ENCODE results near the gene METRNL. TPM values are rescaled to one million over a fixed set of nuclear protein-coding genes. Genes with fewer than 3 reads are reported as not detected.
A peak's percentile ranks its signal among the peaks of the same experiment; 100 is the strongest.
"Not testable (repeated sequence)": the region's sequence is repeated elsewhere in the genome, so short reads cannot be mapped to it uniquely, and the experiment has no call there.

Gene METRNL, protein sequence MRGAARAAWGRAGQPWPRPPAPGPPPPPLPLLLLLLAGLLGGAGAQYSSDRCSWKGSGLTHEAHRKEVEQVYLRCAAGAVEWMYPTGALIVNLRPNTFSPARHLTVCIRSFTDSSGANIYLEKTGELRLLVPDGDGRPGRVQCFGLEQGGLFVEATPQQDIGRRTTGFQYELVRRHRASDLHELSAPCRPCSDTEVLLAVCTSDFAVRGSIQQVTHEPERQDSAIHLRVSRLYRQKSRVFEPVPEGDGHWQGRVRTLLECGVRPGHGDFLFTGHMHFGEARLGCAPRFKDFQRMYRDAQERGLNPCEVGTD
- total RNA-seq, result 156 TPM

DNA sequence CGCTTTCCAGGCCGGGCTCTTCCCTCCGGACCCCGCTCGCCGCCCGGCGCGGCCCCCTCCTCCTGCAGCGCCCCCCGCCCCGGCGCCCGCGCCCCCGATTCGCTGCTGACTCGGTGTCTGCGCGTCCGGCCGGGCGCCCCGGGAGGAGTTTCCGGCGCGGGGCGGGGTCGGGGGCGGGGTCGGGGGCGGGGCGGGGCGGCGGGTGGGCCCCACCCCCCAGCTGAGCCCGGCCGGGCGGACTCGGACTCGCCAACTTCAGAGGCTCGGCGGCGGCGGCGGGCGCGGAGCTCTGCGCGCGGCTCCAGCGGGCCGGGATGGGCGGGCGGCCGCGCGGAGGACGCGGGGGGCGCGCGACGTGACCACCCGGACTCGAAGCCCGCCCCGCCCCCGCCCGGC, at the start of gene METRNL:
Gene METRNL, plus strand, starts transcription at position 258 of the 396 bp plus-strand sequence. CDS start 207 bp downstream, outside the sequence.
- Histone ChIP-seq H3K36me3 (no peaks in the 10 kb centered on the region), H3K4me1 (peaks cover 51% of the 10 kb centered on the region), H3K27me3 (no peaks in the 10 kb centered on the region), H3K4me3 (peak within 1 kb of the TSS; percentile 74 to 83), H3K9me3 (no peaks in the 10 kb centered on the region), H3K27ac (peak within 1 kb of the TSS; percentile 88)
- peak in 1 of 2 donors; percentile 80 for TF ChIP-seq POLR2A (IDR thresholded peaks at IDR 0.05)
- TF ChIP-seq, protein P1, sequence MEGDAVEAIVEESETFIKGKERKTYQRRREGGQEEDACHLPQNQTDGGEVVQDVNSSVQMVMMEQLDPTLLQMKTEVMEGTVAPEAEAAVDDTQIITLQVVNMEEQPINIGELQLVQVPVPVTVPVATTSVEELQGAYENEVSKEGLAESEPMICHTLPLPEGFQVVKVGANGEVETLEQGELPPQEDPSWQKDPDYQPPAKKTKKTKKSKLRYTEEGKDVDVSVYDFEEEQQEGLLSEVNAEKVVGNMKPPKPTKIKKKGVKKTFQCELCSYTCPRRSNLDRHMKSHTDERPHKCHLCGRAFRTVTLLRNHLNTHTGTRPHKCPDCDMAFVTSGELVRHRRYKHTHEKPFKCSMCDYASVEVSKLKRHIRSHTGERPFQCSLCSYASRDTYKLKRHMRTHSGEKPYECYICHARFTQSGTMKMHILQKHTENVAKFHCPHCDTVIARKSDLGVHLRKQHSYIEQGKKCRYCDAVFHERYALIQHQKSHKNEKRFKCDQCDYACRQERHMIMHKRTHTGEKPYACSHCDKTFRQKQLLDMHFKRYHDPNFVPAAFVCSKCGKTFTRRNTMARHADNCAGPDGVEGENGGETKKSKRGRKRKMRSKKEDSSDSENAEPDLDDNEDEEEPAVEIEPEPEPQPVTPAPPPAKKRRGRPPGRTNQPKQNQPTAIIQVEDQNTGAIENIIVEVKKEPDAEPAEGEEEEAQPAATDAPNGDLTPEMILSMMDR (IDR thresholded peaks at IDR 0.05), result no peak
- no peak for TF ChIP-seq POLR2AphosphoS5 (IDR thresholded peaks at IDR 0.05; ENCODE audit: insufficient read depth in 1 of 2, low read depth in 1 of 2)
- no peak for DNase-seq (ENCODE audit: extremely low spot score in 2 of 2)
- intact Hi-C loops (cut with DNase I), result no loop called here

DNA sequence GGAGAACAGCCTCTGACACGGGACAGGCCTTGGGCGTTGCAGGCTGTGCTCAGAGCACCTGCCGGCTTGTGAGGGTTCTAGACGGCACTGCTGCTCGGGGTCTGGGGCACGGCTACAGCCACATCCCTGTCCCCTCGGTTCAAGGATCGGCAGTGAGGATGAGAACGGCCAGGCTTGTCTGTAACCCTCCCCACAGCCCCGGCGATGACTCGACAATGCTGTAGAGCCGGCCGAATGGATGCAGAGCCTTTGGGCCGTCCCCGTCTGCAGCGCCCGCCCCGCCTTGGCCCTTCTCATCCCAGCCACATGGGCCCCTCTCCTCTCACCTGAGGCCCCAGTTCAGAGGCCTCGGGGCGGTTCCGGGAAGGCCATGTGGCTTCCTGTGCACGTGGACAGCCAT, 49.0 kb upstream of the METRNL start:
- Histone ChIP-seq H3K9me3 (no peaks in the 10 kb centered on the region), H3K4me1 (no peaks in the 10 kb centered on the region), H3K4me3 (no peak overlapping the region), H3K36me3 (no peaks in the 10 kb centered on the region), H3K27ac (no peak overlapping the region), H3K27me3 (no peaks in the 10 kb centered on the region)
- TF ChIP-seq, protein P1 (IDR thresholded peaks at IDR 0.05), result no peak
- TF ChIP-seq POLR2AphosphoS5 (IDR thresholded peaks at IDR 0.05; ENCODE audit: insufficient read depth in 1 of 2, low read depth in 1 of 2) (no peak), POLR2A (IDR thresholded peaks at IDR 0.05) (no peak)
- DNase-seq (ENCODE audit: extremely low spot score in 2 of 2), result peak in 1 of 2 donors; percentile 29
- intact Hi-C loops (cut with DNase I), result no loop called here

DNA sequence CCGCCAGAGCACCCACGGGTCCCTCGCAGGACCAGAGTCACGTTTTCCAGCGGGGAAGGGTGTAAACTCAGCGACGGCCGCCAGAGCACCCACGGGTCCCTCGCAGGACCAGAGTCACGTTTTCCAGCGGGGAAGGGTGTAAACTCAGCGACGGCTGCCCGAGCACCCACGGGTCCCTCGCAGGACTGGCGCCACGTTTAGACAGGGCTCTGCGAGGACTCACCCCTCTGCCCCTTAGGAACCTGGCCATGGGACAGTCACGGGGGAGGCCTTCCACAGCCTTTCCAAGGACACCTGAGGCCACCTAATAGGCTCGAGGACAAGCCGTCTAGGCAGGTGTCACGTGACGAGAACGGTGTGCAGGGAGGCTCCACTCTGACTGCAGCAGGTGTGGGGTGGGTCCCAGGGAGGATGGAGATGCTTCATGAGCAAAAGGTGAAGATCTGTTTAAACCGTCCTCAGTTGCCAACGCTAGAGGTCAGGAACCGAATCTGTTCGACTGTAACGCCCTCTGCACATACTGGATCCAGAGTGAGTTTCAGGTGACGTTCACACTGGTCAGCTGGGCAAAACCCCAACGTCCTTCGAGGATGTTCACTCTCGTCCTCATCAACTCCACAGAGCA, 48.0 kb upstream of the METRNL start:
- Histone ChIP-seq H3K36me3 (no peaks in the 10 kb centered on the region), H3K9me3 (no peaks in the 10 kb centered on the region), H3K27ac (no peak overlapping the region), H3K4me1 (no peaks in the 10 kb centered on the region), H3K4me3 (no peak overlapping the region), H3K27me3 (no peaks in the 10 kb centered on the region)
- TF ChIP-seq POLR2AphosphoS5 (IDR thresholded peaks at IDR 0.05; ENCODE audit: insufficient read depth in 1 of 2, low read depth in 1 of 2), result no peak
- no peak for TF ChIP-seq POLR2A (IDR thresholded peaks at IDR 0.05)
- TF ChIP-seq, protein P1 (IDR thresholded peaks at IDR 0.05), result no peak
- intact Hi-C loops (cut with DNase I), result no loop called here
- DNase-seq (ENCODE audit: extremely low spot score in 2 of 2), result peak in 1 of 2 donors; percentile 67

DNA sequence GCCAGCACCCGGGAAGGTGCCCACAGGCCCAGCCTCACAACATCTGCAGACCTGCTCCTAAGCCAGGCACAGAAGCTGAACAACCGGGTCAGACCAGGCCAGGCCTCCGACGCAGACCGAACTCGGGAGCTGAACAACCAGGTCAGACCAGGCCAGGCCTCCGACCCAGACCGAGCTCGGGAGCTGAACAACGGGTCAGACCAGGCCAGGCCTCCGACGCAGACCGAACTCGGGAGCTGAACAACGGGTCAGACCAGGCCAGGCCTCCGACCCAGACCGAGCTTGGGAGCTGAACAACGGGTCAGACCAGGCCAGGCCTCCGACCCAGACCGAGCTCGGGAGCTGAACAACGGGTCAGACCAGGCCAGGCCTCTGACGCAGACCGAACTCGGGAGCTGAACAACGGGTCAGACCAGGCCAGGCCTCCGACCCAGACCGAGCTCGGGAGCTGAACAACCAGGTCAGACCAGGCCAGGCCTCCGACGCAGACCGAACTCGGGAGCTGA, 47.4 kb upstream of the METRNL start:
- H3K9me3 ChIP-seq; H3K27ac ChIP-seq; H3K4me1 ChIP-seq; intact Hi-C loops (cut with DNase I); H3K4me3 ChIP-seq; H3K27me3 ChIP-seq; H3K36me3 ChIP-seq: not testable (repeated sequence)
- DNase-seq (ENCODE audit: extremely low spot score in 2 of 2), result peak in 1 of 2 donors; percentile 58

DNA sequence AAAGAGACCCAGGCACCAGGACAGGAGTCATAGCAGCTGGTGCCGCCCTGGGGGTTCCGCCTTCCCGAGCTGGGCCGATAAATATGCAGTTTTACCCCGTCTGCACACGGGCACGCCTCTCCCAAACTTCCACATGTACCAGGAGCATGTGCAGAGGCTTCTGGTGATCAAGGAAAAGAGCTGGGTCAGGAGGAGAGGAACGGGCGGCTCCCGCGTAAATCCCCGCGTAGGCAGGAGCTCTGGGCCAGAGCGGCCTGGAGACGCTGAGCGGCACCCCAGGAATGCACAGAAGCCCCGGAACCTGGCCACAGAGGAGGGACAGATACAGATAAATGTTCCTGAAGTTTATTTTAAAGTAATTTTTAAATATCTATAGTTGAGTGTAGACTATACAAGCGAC, 46.6 kb upstream of the METRNL start:
- TF ChIP-seq POLR2A (IDR thresholded peaks at IDR 0.05), result no peak
- TF ChIP-seq, protein P1 (IDR thresholded peaks at IDR 0.05), result no peak
- no peak for TF ChIP-seq POLR2AphosphoS5 (IDR thresholded peaks at IDR 0.05; ENCODE audit: insufficient read depth in 1 of 2, low read depth in 1 of 2)
- H3K4me3 ChIP-seq, result no peak overlapping the region
- intact Hi-C loops (cut with DNase I), result no loop called here
- no peaks in the 10 kb centered on the region for H3K27me3 ChIP-seq
- H3K36me3 ChIP-seq, result peaks cover 0 to 8% of the 10 kb centered on the region in 2 donors
- no peak overlapping the region for H3K27ac ChIP-seq
- peak in 1 of 2 donors; percentile 32 for DNase-seq (ENCODE audit: extremely low spot score in 2 of 2)
- H3K9me3 ChIP-seq, result no peaks in the 10 kb centered on the region
- no peaks in the 10 kb centered on the region for H3K4me1 ChIP-seq
